ENCODE data around the gene ANKRD53. TPM values are rescaled to one million over a fixed set of nuclear protein-coding genes. Genes with fewer than 3 reads are reported as not detected.

Gene ANKRD53
- total and polyA plus RNA-seq, 2 experiments from 2014 or later: 0.97 to 4.7 TPM

GRCh38 chr2:70954886-70955285 lies 23.5 kb upstream of the ANKRD53 start:
- Histone ChIP-seq H3K4me2 (no peak overlapping the region), H3K4me3 (no peak overlapping the region), H3K9me3 (ENCODE audit: low read depth) (no peaks in the 10 kb centered on the region), H2AFZ (no peak overlapping the region), H3K27ac (no peak overlapping the region), H3K27me3 (peaks cover 59% of the 10 kb centered on the region), H3K36me3 (replicated peaks; ENCODE audit: insufficient read depth, low read depth) (no peaks in the 10 kb centered on the region), H3K9me2 (replicated peaks; ENCODE audit: insufficient read depth) (no peaks in the 10 kb centered on the region), H3K4me1 (ENCODE audit: insufficient read depth) (no peaks in the 10 kb centered on the region), H3K79me2 (no peaks in the 10 kb centered on the region), H4K20me1 (ENCODE audit: insufficient read depth, poor library complexity, severe bottlenecking) (no peaks in the 10 kb centered on the region)
- peak; percentile 2 for DNase-seq (ENCODE audit: low spot score)
- no peak for TF ChIP-seq CTCF (IDR thresholded peaks at IDR 0.05; ENCODE audit: poor library complexity)
- TF ChIP-seq EZH2phosphoT487 (IDR thresholded peaks at IDR 0.05; ENCODE audit: low read depth, severe bottlenecking, unreplicated experiment): no peak
- WGBS (ENCODE audit: low lambda C conversion rate, missing lambda C conversion rate): 78% methylated on average over 7 of the region's 7 CpGs

- no peaks in the 10 kb centered on the region for H3K9me3 ChIP-seq (ENCODE audit: low read depth)
- TF ChIP-seq EZH2phosphoT487 (IDR thresholded peaks at IDR 0.05; ENCODE audit: low read depth, severe bottlenecking, unreplicated experiment) (no peak), CTCF (IDR thresholded peaks at IDR 0.05; ENCODE audit: poor library complexity) (no peak), EZH2 (IDR thresholded peaks at IDR 0.05; ENCODE audit: borderline replicate concordance) (no peak)
- WGBS (ENCODE audit: low lambda C conversion rate, missing lambda C conversion rate): 90% methylated on average over 2 of the region's 2 CpGs
These were observed 22.3 kb upstream of the ANKRD53 start for GRCh38 chr2:70956141-70956540.

GRCh38 chr2:70957798-70958197 lies 20.6 kb upstream of the ANKRD53 start:
- Histone ChIP-seq H3K9me2 (replicated peaks; ENCODE audit: insufficient read depth) (no peaks in the 10 kb centered on the region), H3K27ac (no peak overlapping the region), H3K4me1 (ENCODE audit: insufficient read depth) (no peaks in the 10 kb centered on the region), H3K4me2 (no peak overlapping the region), H3K4me3 (no peak overlapping the region), H3K79me2 (no peaks in the 10 kb centered on the region), H3K36me3 (replicated peaks; ENCODE audit: insufficient read depth, low read depth) (no peaks in the 10 kb centered on the region), H4K20me1 (ENCODE audit: insufficient read depth, poor library complexity, severe bottlenecking) (no peaks in the 10 kb centered on the region), H3K27me3 (peaks cover 42% of the 10 kb centered on the region), H3K9me3 (ENCODE audit: low read depth) (no peaks in the 10 kb centered on the region), H2AFZ (no peak overlapping the region)
- DNase-seq (ENCODE audit: low spot score): peak; percentile 6
- no peak for TF ChIP-seq EZH2phosphoT487 (IDR thresholded peaks at IDR 0.05; ENCODE audit: low read depth, severe bottlenecking, unreplicated experiment)
- no peak for TF ChIP-seq EZH2 (IDR thresholded peaks at IDR 0.05; ENCODE audit: borderline replicate concordance)
- TF ChIP-seq CTCF (IDR thresholded peaks at IDR 0.05; ENCODE audit: poor library complexity): no peak
- WGBS (ENCODE audit: low lambda C conversion rate, missing lambda C conversion rate): 71% methylated on average over 6 of the region's 6 CpGs

More at GRCh38 chr2:70956141-70956540, 22.3 kb upstream of the ANKRD53 start:
- Histone ChIP-seq H3K4me3 (no peak overlapping the region), H3K79me2 (no peaks in the 10 kb centered on the region), H3K4me2 (no peak overlapping the region), H3K27ac (no peak overlapping the region), H3K27me3 (peaks cover 52% of the 10 kb centered on the region), H3K4me1 (ENCODE audit: insufficient read depth) (no peaks in the 10 kb centered on the region), H3K9me2 (replicated peaks; ENCODE audit: insufficient read depth) (no peaks in the 10 kb centered on the region), H4K20me1 (ENCODE audit: insufficient read depth, poor library complexity, severe bottlenecking) (no peaks in the 10 kb centered on the region), H3K36me3 (replicated peaks; ENCODE audit: insufficient read depth, low read depth) (no peaks in the 10 kb centered on the region), H2AFZ (no peak overlapping the region)
- no peak for DNase-seq (ENCODE audit: low spot score)

GRCh38 chr2:70958759-70959158 lies 19.7 kb upstream of the ANKRD53 start:
- Histone ChIP-seq H3K27me3 (peaks cover 40% of the 10 kb centered on the region), H3K79me2 (no peaks in the 10 kb centered on the region), H3K4me3 (no peak overlapping the region), H3K9me2 (replicated peaks; ENCODE audit: insufficient read depth) (no peaks in the 10 kb centered on the region), H3K36me3 (replicated peaks; ENCODE audit: insufficient read depth, low read depth) (no peaks in the 10 kb centered on the region), H3K4me1 (ENCODE audit: insufficient read depth) (no peaks in the 10 kb centered on the region), H2AFZ (no peak overlapping the region), H3K4me2 (no peak overlapping the region), H3K9me3 (ENCODE audit: low read depth) (no peaks in the 10 kb centered on the region), H4K20me1 (ENCODE audit: insufficient read depth, poor library complexity, severe bottlenecking) (no peaks in the 10 kb centered on the region), H3K27ac (no peak overlapping the region)
- peak; percentile 4 for DNase-seq (ENCODE audit: low spot score)
- TF ChIP-seq CTCF (IDR thresholded peaks at IDR 0.05; ENCODE audit: poor library complexity) (no peak), EZH2 (IDR thresholded peaks at IDR 0.05; ENCODE audit: borderline replicate concordance) (no peak)
- 88% methylated on average over 6 of the region's 6 CpGs for WGBS (ENCODE audit: low lambda C conversion rate, missing lambda C conversion rate)
